Ascending aorta (tissue), 2 donors: Measurements from ENCODE around the gene ATIC. TPM values are rescaled to one million over a fixed set of nuclear protein-coding genes. Genes with fewer than 3 reads are reported as not detected.

ENCODE experiments used
- DNase-seq, 2 donors: peaks; one replicate each; pipeline ENCODE4 v3.0.0-alpha.2; 2019; ENCODE audit warnings: low spot score in 2 of 2
- H3K27ac ChIP-seq, 2 donors: fragments of 200-600 bp; sonication (generic); one replicate each; pipeline ENCODE4 v1.5.1; 2016 to 2017; ENCODE audit warnings: mild to moderate bottlenecking in 1 of 2
- H3K27me3 ChIP-seq: fragments of 200-600 bp; sonication (generic); one replicate; pipeline ENCODE4 v1.5.1; 2017
- H3K36me3 ChIP-seq, 2 donors: fragments of 200-600 bp; sonication (generic); one replicate each; pipeline ENCODE4 v1.5.1; 2016
- H3K4me1 ChIP-seq, 2 donors: fragments of 200-600 bp; sonication (generic); one replicate each; pipeline ENCODE4 v1.5.1; 2016 to 2017; ENCODE audit warnings: mild to moderate bottlenecking in 1 of 2
- H3K4me3 ChIP-seq, 2 donors: fragments of 200-600 bp; sonication (generic); one replicate each; pipeline ENCODE4 v1.5.1; 2016 to 2017; ENCODE audit warnings: mild to moderate bottlenecking in 1 of 2
- H3K9me3 ChIP-seq, 2 donors: fragments of 200-600 bp; sonication (generic); one replicate each; pipeline ENCODE4 v1.5.1; 2016
- intact Hi-C: fragments of 100-400 bp; cut with DNase I; formaldehyde crosslinking; loops from one replicate; pipeline ENCODE4 v1.15.1; 2023
- total RNA-seq: library from RNA; depleted of rRNA; stranded (reverse); fragments of >200 nt; gene quantifications from one replicate; pipeline ENCODE4 v1.1.0, GENCODE V29; 2016
- TF ChIP-seq, protein P1 (sequence below), 3 experiments: fragments of 200-600 bp in 2 of 3; fragments of 450-650 bp in 1 of 3; sonication (generic) in 2 of 3; IDR thresholded peaks; one replicate each; pipeline ENCODE4 v1.5.1; 2016 to 2019; ENCODE audit warnings: antibody characterized with exemption in 3 of 3, mild to moderate bottlenecking in 1 of 3, moderate library complexity in 1 of 3

The ATIC gene
- total RNA-seq, 1 donor from 2014 or later = 8.9 TPM

GRCh38 chr2:215384710-215385109, 72.9 kb downstream of the ATIC start:
- Histone ChIP-seq H3K36me3 (peaks cover 78 to 98% of the 10 kb centered on the region in 2 donors), H3K9me3 (no peaks in the 10 kb centered on the region), H3K4me1 (no peaks in the 10 kb centered on the region), H3K27ac (no peak overlapping the region), H3K4me3 (no peak overlapping the region), H3K27me3 (no peaks in the 10 kb centered on the region)
- DNase-seq = no peak
- TF ChIP-seq, protein P1, sequence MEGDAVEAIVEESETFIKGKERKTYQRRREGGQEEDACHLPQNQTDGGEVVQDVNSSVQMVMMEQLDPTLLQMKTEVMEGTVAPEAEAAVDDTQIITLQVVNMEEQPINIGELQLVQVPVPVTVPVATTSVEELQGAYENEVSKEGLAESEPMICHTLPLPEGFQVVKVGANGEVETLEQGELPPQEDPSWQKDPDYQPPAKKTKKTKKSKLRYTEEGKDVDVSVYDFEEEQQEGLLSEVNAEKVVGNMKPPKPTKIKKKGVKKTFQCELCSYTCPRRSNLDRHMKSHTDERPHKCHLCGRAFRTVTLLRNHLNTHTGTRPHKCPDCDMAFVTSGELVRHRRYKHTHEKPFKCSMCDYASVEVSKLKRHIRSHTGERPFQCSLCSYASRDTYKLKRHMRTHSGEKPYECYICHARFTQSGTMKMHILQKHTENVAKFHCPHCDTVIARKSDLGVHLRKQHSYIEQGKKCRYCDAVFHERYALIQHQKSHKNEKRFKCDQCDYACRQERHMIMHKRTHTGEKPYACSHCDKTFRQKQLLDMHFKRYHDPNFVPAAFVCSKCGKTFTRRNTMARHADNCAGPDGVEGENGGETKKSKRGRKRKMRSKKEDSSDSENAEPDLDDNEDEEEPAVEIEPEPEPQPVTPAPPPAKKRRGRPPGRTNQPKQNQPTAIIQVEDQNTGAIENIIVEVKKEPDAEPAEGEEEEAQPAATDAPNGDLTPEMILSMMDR (IDR thresholded peaks at IDR 0.05) = no peak
- intact Hi-C loops = no loop called here

- TF ChIP-seq, protein P1 (IDR thresholded peaks at IDR 0.05) = no peak
- intact Hi-C loops = no loop called here
- Histone ChIP-seq H3K4me3 (no peak overlapping the region), H3K36me3 (peaks cover 74 to 98% of the 10 kb centered on the region in 2 donors), H3K27ac (no peak overlapping the region), H3K9me3 (no peaks in the 10 kb centered on the region), H3K4me1 (no peaks in the 10 kb centered on the region), H3K27me3 (no peaks in the 10 kb centered on the region)
- DNase-seq = no peak
Measured at GRCh38 chr2:215386566-215386965, 74.7 kb downstream of the ATIC start.

- no peak overlapping the region for H3K4me3 ChIP-seq
- TF ChIP-seq, protein P1 (IDR thresholded peaks at IDR 0.05) = no peak
- H3K36me3 ChIP-seq = peaks cover 79 to 98% of the 10 kb centered on the region in 2 donors
- H3K27me3 ChIP-seq = no peaks in the 10 kb centered on the region
- no peaks in the 10 kb centered on the region for H3K4me1 ChIP-seq
- no peak overlapping the region for H3K27ac ChIP-seq
- intact Hi-C loops = no loop called here
- no peaks in the 10 kb centered on the region for H3K9me3 ChIP-seq
- no peak for DNase-seq
Measured at GRCh38 chr2:215388002-215388728, 76.3 kb downstream of the ATIC start.

DNA sequence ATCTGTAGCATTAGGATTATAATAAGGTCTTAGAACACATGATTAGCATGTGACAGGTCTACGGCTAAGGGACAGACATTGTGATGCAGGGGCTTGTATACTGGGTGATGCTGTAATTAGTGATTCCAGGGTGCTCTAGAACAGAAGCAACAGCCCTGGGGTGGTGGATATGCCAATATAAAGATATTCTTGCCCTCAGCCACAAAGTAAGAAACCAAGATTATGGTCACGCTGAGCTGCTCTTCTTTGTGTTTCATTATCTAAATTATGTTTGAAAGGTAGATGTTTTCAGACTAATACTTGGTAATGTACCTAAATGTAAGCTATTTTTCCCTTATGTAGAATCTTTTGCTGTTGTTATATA, 78.7 kb downstream of the ATIC start:
- no peak overlapping the region for H3K27ac ChIP-seq

GRCh38 chr2:215391531-215391930, 79.7 kb downstream of the ATIC start:
- Histone ChIP-seq H3K27me3 (no peaks in the 10 kb centered on the region), H3K9me3 (no peaks in the 10 kb centered on the region), H3K4me3 (no peak overlapping the region), H3K4me1 (no peaks in the 10 kb centered on the region), H3K27ac (no peak overlapping the region), H3K36me3 (peaks cover 78 to 98% of the 10 kb centered on the region in 2 donors)
- TF ChIP-seq, protein P1 (IDR thresholded peaks at IDR 0.05) = no peak
- intact Hi-C loops = no loop called here
- DNase-seq = no peak

More for the DNA sequence above, 78.7 kb downstream of the ATIC start:
- no peak for DNase-seq
- no peaks in the 10 kb centered on the region for H3K4me1 ChIP-seq
- H3K4me3 ChIP-seq = no peak overlapping the region
- TF ChIP-seq, protein P1 (IDR thresholded peaks at IDR 0.05) = no peak
- no peaks in the 10 kb centered on the region for H3K27me3 ChIP-seq
- peaks cover 83 to 100% of the 10 kb centered on the region in 2 donors for H3K36me3 ChIP-seq
- no peaks in the 10 kb centered on the region for H3K9me3 ChIP-seq
- intact Hi-C loops = no loop called here
